ENCODE results near the gene STAT1.

Gene STAT1

GRCh38 chr2:191032588-191033429 is 18.8 kb upstream of the STAT1 start:
- no peak for DNase-seq (ENCODE audit: low read depth, low spot score)
- H3K4me1 ChIP-seq (ENCODE audit: control insufficient read depth, insufficient read depth, low read length): no peaks in the 10 kb centered on the region
- H3K36me3 ChIP-seq (ENCODE audit: control insufficient read depth, insufficient read depth, low read length): no peaks in the 10 kb centered on the region
- no peaks in the 10 kb centered on the region for H3K9me3 ChIP-seq (ENCODE audit: control insufficient read depth, insufficient read depth, low read length)
- WGBS (ENCODE audit: insufficient coverage, insufficient read length): no CpG with 5 or more reads among the region's 8 CpGs
- H3K27me3 ChIP-seq (ENCODE audit: control insufficient read depth, insufficient read depth, low read length): no peaks in the 10 kb centered on the region
- H3K27ac ChIP-seq (ENCODE audit: low read length): no peak overlapping the region
- H3K4me3 ChIP-seq (ENCODE audit: low read length): no peak overlapping the region

- H3K9me3 ChIP-seq (ENCODE audit: control insufficient read depth, insufficient read depth, low read length): no peaks in the 10 kb centered on the region
- H3K36me3 ChIP-seq (ENCODE audit: control insufficient read depth, insufficient read depth, low read length): no peaks in the 10 kb centered on the region
- H3K27me3 ChIP-seq (ENCODE audit: control insufficient read depth, insufficient read depth, low read length): no peaks in the 10 kb centered on the region
- H3K4me1 ChIP-seq (ENCODE audit: control insufficient read depth, insufficient read depth, low read length): no peaks in the 10 kb centered on the region
- DNase-seq (ENCODE audit: low read depth, low spot score): no peak
- no peak overlapping the region for H3K27ac ChIP-seq (ENCODE audit: low read length)
- WGBS (ENCODE audit: insufficient coverage, insufficient read length): no CpG with 5 or more reads among the region's 2 CpGs
- no peak overlapping the region for H3K4me3 ChIP-seq (ENCODE audit: low read length)
Observed at GRCh38 chr2:191031256-191031655, 17.3 kb upstream of the STAT1 start.

GRCh38 chr2:191030521-191031154 is 16.7 kb upstream of the STAT1 start:
- H3K4me1 ChIP-seq (ENCODE audit: control insufficient read depth, insufficient read depth, low read length): no peaks in the 10 kb centered on the region
- WGBS (ENCODE audit: insufficient coverage, insufficient read length): no CpG with 5 or more reads among the region's 8 CpGs
- no peaks in the 10 kb centered on the region for H3K9me3 ChIP-seq (ENCODE audit: control insufficient read depth, insufficient read depth, low read length)
- H3K27ac ChIP-seq (ENCODE audit: low read length): no peak overlapping the region
- no peaks in the 10 kb centered on the region for H3K27me3 ChIP-seq (ENCODE audit: control insufficient read depth, insufficient read depth, low read length)
- H3K36me3 ChIP-seq (ENCODE audit: control insufficient read depth, insufficient read depth, low read length): no peaks in the 10 kb centered on the region
- DNase-seq (ENCODE audit: low read depth, low spot score): no peak
- no peak overlapping the region for H3K4me3 ChIP-seq (ENCODE audit: low read length)

- Histone ChIP-seq H3K27me3 (ENCODE audit: control insufficient read depth, insufficient read depth, low read length) (no peaks in the 10 kb centered on the region), H3K27ac (ENCODE audit: low read length) (no peak overlapping the region), H3K9me3 (ENCODE audit: control insufficient read depth, insufficient read depth, low read length) (no peaks in the 10 kb centered on the region), H3K36me3 (ENCODE audit: control insufficient read depth, insufficient read depth, low read length) (no peaks in the 10 kb centered on the region), H3K4me3 (ENCODE audit: low read length) (no peak overlapping the region), H3K4me1 (ENCODE audit: control insufficient read depth, insufficient read depth, low read length) (no peaks in the 10 kb centered on the region)
- 100% methylated on average over 1 of the region's 10 CpGs for WGBS (ENCODE audit: insufficient coverage, insufficient read length)
- DNase-seq (ENCODE audit: low read depth, low spot score): no peak
Observed at GRCh38 chr2:191029280-191029950, 15.4 kb upstream of the STAT1 start.

GRCh38 chr2:191026377-191026776 is 12.4 kb upstream of the STAT1 start:
- WGBS (ENCODE audit: insufficient coverage, insufficient read length): no CpG with 5 or more reads among the region's 2 CpGs
- H3K36me3 ChIP-seq (ENCODE audit: control insufficient read depth, insufficient read depth, low read length): no peaks in the 10 kb centered on the region
- no peaks in the 10 kb centered on the region for H3K9me3 ChIP-seq (ENCODE audit: control insufficient read depth, insufficient read depth, low read length)
- no peak for DNase-seq (ENCODE audit: low read depth, low spot score)
- no peak overlapping the region for H3K4me3 ChIP-seq (ENCODE audit: low read length)
- H3K27ac ChIP-seq (ENCODE audit: low read length): no peak overlapping the region
- H3K4me1 ChIP-seq (ENCODE audit: control insufficient read depth, insufficient read depth, low read length): no peaks in the 10 kb centered on the region
- no peaks in the 10 kb centered on the region for H3K27me3 ChIP-seq (ENCODE audit: control insufficient read depth, insufficient read depth, low read length)

GRCh38 chr2:191025135-191025534 is 11.2 kb upstream of the STAT1 start:
- DNase-seq (ENCODE audit: low read depth, low spot score): no peak
- no peaks in the 10 kb centered on the region for H3K9me3 ChIP-seq (ENCODE audit: control insufficient read depth, insufficient read depth, low read length)
- no peaks in the 10 kb centered on the region for H3K27me3 ChIP-seq (ENCODE audit: control insufficient read depth, insufficient read depth, low read length)
- no CpG with 5 or more reads among the region's 1 CpG for WGBS (ENCODE audit: insufficient coverage, insufficient read length)
- no peaks in the 10 kb centered on the region for H3K4me1 ChIP-seq (ENCODE audit: control insufficient read depth, insufficient read depth, low read length)
- no peaks in the 10 kb centered on the region for H3K36me3 ChIP-seq (ENCODE audit: control insufficient read depth, insufficient read depth, low read length)
- H3K4me3 ChIP-seq (ENCODE audit: low read length): no peak overlapping the region
- no peak overlapping the region for H3K27ac ChIP-seq (ENCODE audit: low read length)

GRCh38 chr2:191023235-191023679 is 9.3 kb upstream of the STAT1 start:
- Histone ChIP-seq H3K9me3 (ENCODE audit: control insufficient read depth, insufficient read depth, low read length) (no peaks in the 10 kb centered on the region), H3K27ac (ENCODE audit: low read length) (no peak overlapping the region), H3K27me3 (ENCODE audit: control insufficient read depth, insufficient read depth, low read length) (no peaks in the 10 kb centered on the region), H3K36me3 (ENCODE audit: control insufficient read depth, insufficient read depth, low read length) (no peaks in the 10 kb centered on the region), H3K4me3 (ENCODE audit: low read length) (no peak overlapping the region), H3K4me1 (ENCODE audit: control insufficient read depth, insufficient read depth, low read length) (no peaks in the 10 kb centered on the region)
- no CpG with 5 or more reads among the region's 7 CpGs for whole genome bisulfite sequencing (ENCODE audit: insufficient coverage, insufficient read length)
- no peak for DNase-seq (ENCODE audit: low read depth, low spot score)

GRCh38 chr2:191020742-191021381 is 6.9 kb upstream of the STAT1 start:
- WGBS (ENCODE audit: insufficient coverage, insufficient read length): no CpG with 5 or more reads among the region's 14 CpGs
- Histone ChIP-seq H3K36me3 (ENCODE audit: control insufficient read depth, insufficient read depth, low read length) (no peaks in the 10 kb centered on the region), H3K4me1 (ENCODE audit: control insufficient read depth, insufficient read depth, low read length) (no peaks in the 10 kb centered on the region), H3K9me3 (ENCODE audit: control insufficient read depth, insufficient read depth, low read length) (no peaks in the 10 kb centered on the region), H3K27ac (ENCODE audit: low read length) (no peak overlapping the region), H3K27me3 (ENCODE audit: control insufficient read depth, insufficient read depth, low read length) (no peaks in the 10 kb centered on the region), H3K4me3 (ENCODE audit: low read length) (peak overlapping the region; percentile 80)
- DNase-seq (ENCODE audit: low read depth, low spot score): no peak

- Histone ChIP-seq H3K27ac (ENCODE audit: low read length) (no peak overlapping the region), H3K27me3 (ENCODE audit: control insufficient read depth, insufficient read depth, low read length) (no peaks in the 10 kb centered on the region), H3K36me3 (ENCODE audit: control insufficient read depth, insufficient read depth, low read length) (no peaks in the 10 kb centered on the region), H3K9me3 (ENCODE audit: control insufficient read depth, insufficient read depth, low read length) (no peaks in the 10 kb centered on the region), H3K4me1 (ENCODE audit: control insufficient read depth, insufficient read depth, low read length) (no peaks in the 10 kb centered on the region), H3K4me3 (ENCODE audit: low read length) (peak overlapping the region; percentile 80)
- WGBS (ENCODE audit: insufficient coverage, insufficient read length): no CpG with 5 or more reads among the region's 59 CpGs
- DNase-seq (ENCODE audit: low read depth, low spot score): peak; percentile 73
Observed at GRCh38 chr2:191020221-191020741, 6.3 kb upstream of the STAT1 start.

GRCh38 chr2:191019376-191019775 is 5.4 kb upstream of the STAT1 start:
- no peak overlapping the region for H3K4me3 ChIP-seq (ENCODE audit: low read length)

More at GRCh38 chr2:191019376-191019775, 5.4 kb upstream of the STAT1 start:
- DNase-seq (ENCODE audit: low read depth, low spot score): no peak
- H3K36me3 ChIP-seq (ENCODE audit: control insufficient read depth, insufficient read depth, low read length): no peaks in the 10 kb centered on the region
- H3K4me1 ChIP-seq (ENCODE audit: control insufficient read depth, insufficient read depth, low read length): no peaks in the 10 kb centered on the region; the same call in 1 of the 2 replicates
- H3K27me3 ChIP-seq (ENCODE audit: control insufficient read depth, insufficient read depth, low read length): peaks cover 2% of the 10 kb centered on the region; the same call in 1 of the 2 replicates
- no peaks in the 10 kb centered on the region for H3K9me3 ChIP-seq (ENCODE audit: control insufficient read depth, insufficient read depth, low read length)
- WGBS (ENCODE audit: insufficient coverage, insufficient read length): no CpG with 5 or more reads among the region's 3 CpGs
- no peak overlapping the region for H3K27ac ChIP-seq (ENCODE audit: low read length)
